Measurements from ENCODE around the gene BRAT1.

The BRAT1 gene

GRCh38 chr7:2577914-2578680 is 22.8 kb upstream of the BRAT1 start:
- Histone ChIP-seq H3K9ac (ENCODE audit: insufficient read length) (no peak overlapping the region), H3K4me3 (no peak overlapping the region), H3K27ac (no peak overlapping the region), H3K36me3 (ENCODE audit: insufficient read depth, low read length) (peaks cover 8% of the 10 kb centered on the region; the same call in 1 of the 2 replicates), H3K9me3 (ENCODE audit: low read depth, low read length) (no peaks in the 10 kb centered on the region)
- TF ChIP-seq POLR2AphosphoS5 (IDR thresholded peaks at IDR 0.05; ENCODE audit: borderline replicate concordance, low read depth, low read length), result no peak
- TF ChIP-seq FOXP2 (optimal IDR thresholded peaks at IDR 0.05; ENCODE audit: control extremely low read depth, extremely low read length, insufficient read depth), result no peak
- TF ChIP-seq EZH2 (IDR thresholded peaks at IDR 0.05), result no peak
- DNase-seq (ENCODE audit: low read depth, low spot score), result no peak

DNA sequence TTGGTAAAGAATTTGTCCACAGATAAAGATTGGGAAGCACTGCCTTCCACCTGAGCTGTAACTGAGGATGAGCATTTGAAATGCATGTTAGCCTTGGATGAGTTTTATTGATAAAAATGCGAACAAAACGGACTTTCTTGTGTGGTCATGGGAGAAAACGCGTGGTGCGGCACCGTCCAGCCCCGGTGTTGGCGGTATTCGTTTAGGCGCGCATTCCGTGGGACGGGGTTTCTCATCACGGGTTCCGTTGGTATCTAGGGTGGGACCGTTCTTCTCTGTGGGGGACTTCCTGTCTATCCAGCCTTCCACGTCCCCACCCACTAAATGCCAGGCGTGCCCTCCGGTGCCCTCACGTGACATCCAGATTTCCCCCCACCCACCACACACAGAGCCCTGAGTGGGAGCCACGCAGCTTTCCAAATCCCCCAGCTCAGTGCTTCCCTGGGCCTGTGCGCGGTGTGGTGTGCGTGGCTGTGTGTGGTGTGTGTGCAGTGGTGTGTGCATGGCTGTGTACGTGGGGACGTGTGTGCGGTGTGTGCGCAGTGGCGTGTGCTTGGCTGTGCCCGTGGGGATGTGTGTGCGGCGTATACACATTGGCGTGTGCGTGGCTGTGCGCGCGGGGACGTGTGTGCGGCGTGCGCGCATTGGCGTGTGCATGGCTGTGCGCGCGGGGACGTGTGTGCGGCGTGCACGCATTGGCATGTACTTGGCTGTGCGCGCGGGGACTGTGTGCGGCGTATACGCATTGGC is 21.6 kb upstream of the BRAT1 start:
- no peak overlapping the region for H3K4me3 ChIP-seq
- no peak overlapping the region for H3K27ac ChIP-seq
- no peak for DNase-seq (ENCODE audit: low read depth, low spot score)

GRCh38 chr7:2575733-2576340 is 20.5 kb upstream of the BRAT1 start:
- no peak for TF ChIP-seq EZH2 (IDR thresholded peaks at IDR 0.05)
- no peak for TF ChIP-seq FOXP2 (optimal IDR thresholded peaks at IDR 0.05; ENCODE audit: control extremely low read depth, extremely low read length, insufficient read depth)
- no peak for TF ChIP-seq POLR2AphosphoS5 (IDR thresholded peaks at IDR 0.05; ENCODE audit: borderline replicate concordance, low read depth, low read length)
- Histone ChIP-seq H3K4me3 (no peak overlapping the region), H3K27ac (no peak overlapping the region), H3K9ac (ENCODE audit: insufficient read length) (no peak overlapping the region), H3K36me3 (ENCODE audit: insufficient read depth, low read length) (peaks cover 8% of the 10 kb centered on the region; the same call in 1 of the 2 replicates), H3K9me3 (ENCODE audit: low read depth, low read length) (no peaks in the 10 kb centered on the region)
- no peak for DNase-seq (ENCODE audit: low read depth, low spot score)

More for the DNA sequence above, 21.6 kb upstream of the BRAT1 start:
- TF ChIP-seq FOXP2 (optimal IDR thresholded peaks at IDR 0.05; ENCODE audit: control extremely low read depth, extremely low read length, insufficient read depth) (no peak), POLR2AphosphoS5 (IDR thresholded peaks at IDR 0.05; ENCODE audit: borderline replicate concordance, low read depth, low read length) (no peak), EZH2 (IDR thresholded peaks at IDR 0.05) (no peak)
- no peaks in the 10 kb centered on the region for H3K9me3 ChIP-seq (ENCODE audit: low read depth, low read length)
- H3K9ac ChIP-seq (ENCODE audit: insufficient read length), result no peak overlapping the region
- H3K36me3 ChIP-seq (ENCODE audit: insufficient read depth, low read length), result peaks cover 8% of the 10 kb centered on the region; the same call in 1 of the 2 replicates

- no peak for TF ChIP-seq POLR2AphosphoS5 (IDR thresholded peaks at IDR 0.05; ENCODE audit: borderline replicate concordance, low read depth, low read length)
- TF ChIP-seq FOXP2 (optimal IDR thresholded peaks at IDR 0.05; ENCODE audit: control extremely low read depth, extremely low read length, insufficient read depth), result no peak
- no peak for TF ChIP-seq EZH2 (IDR thresholded peaks at IDR 0.05)
- no peaks in the 10 kb centered on the region for H3K9me3 ChIP-seq (ENCODE audit: low read depth, low read length)
- H3K4me3 ChIP-seq, result no peak overlapping the region
- no peak overlapping the region for H3K27ac ChIP-seq
- no peak overlapping the region for H3K9ac ChIP-seq (ENCODE audit: insufficient read length)
- no peak for DNase-seq (ENCODE audit: low read depth, low spot score)
- H3K36me3 ChIP-seq (ENCODE audit: insufficient read depth, low read length), result peaks cover 8% of the 10 kb centered on the region; the same call in 1 of the 2 replicates
These were observed 19.9 kb upstream of the BRAT1 start for GRCh38 chr7:2575046-2575732.

DNA sequence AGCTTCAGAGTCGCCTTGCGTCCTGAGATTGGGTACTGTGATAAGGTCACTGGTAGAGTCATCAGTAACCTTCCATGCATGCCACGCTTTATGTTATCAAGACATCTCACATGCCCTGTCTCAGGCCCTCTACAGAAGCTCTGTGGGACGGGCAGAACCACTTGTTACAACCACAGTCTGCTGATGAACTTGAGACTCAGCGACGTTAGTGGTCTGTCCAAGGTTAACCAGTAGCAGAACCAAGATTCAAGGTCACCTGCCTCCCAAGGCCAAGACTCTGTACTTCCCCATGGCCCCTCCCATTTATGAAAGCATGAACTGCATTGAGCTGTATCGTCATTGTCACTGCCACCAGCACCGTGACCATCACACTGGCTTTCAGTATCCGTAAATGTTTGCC is 18.4 kb upstream of the BRAT1 start:
- H3K9ac ChIP-seq (ENCODE audit: insufficient read length), result no peak overlapping the region
- H3K4me3 ChIP-seq, result no peak overlapping the region
- no peaks in the 10 kb centered on the region for H3K9me3 ChIP-seq (ENCODE audit: low read depth, low read length)
- no peak for TF ChIP-seq POLR2AphosphoS5 (IDR thresholded peaks at IDR 0.05; ENCODE audit: borderline replicate concordance, low read depth, low read length)
- TF ChIP-seq FOXP2 (optimal IDR thresholded peaks at IDR 0.05; ENCODE audit: control extremely low read depth, extremely low read length, insufficient read depth), result no peak
- TF ChIP-seq EZH2 (IDR thresholded peaks at IDR 0.05), result no peak
- no peak overlapping the region for H3K27ac ChIP-seq
- H3K36me3 ChIP-seq (ENCODE audit: insufficient read depth, low read length), result peaks cover 8% of the 10 kb centered on the region; the same call in 1 of the 2 replicates
- DNase-seq (ENCODE audit: low read depth, low spot score), result no peak

DNA sequence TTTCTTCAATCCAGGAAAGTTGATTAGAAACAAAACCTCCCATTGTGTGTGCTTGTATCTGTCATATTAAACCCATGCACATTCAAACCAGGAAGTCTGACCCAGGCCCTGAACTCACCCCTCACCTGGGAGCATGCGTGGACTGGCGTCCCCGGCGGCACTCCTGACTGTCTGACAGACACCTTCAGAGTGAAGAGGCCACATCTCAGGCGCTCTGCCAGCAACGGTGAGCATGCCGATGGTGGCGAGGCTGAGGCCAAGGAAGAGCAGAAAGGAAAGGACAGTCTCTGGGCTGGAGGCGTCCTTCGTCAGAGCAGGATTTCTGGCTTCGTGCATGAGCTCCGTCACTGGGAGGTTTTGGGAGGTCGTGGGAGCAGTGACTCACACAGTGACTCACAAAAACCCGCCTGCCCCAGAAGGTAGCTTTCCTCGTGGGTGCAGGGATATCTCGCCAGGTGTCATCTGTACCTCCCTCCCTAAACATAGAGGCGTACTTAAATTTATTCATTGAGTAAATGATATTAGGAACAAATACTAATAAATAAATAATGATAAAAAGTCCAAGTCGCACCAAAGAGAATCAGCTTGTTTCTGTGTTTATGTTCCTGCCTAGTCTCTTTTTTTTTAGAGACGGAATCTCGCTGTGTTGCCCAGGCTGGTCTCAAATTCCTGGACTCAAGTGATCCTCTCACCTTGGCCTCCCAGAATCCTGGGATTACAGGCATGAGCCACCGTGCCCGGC is 16.9 kb upstream of the BRAT1 start:
- H3K27ac ChIP-seq, result no peak overlapping the region
- H3K36me3 ChIP-seq (ENCODE audit: insufficient read depth, low read length), result peaks cover 8% of the 10 kb centered on the region; the same call in 1 of the 2 replicates
- no peak overlapping the region for H3K9ac ChIP-seq (ENCODE audit: insufficient read length)
- H3K4me3 ChIP-seq, result no peak overlapping the region
- TF ChIP-seq FOXP2 (optimal IDR thresholded peaks at IDR 0.05; ENCODE audit: control extremely low read depth, extremely low read length, insufficient read depth) (no peak), POLR2AphosphoS5 (IDR thresholded peaks at IDR 0.05; ENCODE audit: borderline replicate concordance, low read depth, low read length) (no peak), EZH2 (IDR thresholded peaks at IDR 0.05) (no peak)
- H3K9me3 ChIP-seq (ENCODE audit: low read depth, low read length), result no peaks in the 10 kb centered on the region
- DNase-seq (ENCODE audit: low read depth, low spot score), result no peak

- no peak overlapping the region for H3K9ac ChIP-seq (ENCODE audit: insufficient read length)
- DNase-seq (ENCODE audit: low read depth, low spot score), result no peak
- no peak overlapping the region for H3K27ac ChIP-seq
These were observed 16.1 kb upstream of the BRAT1 start for GRCh38 chr7:2571409-2571808.

More at GRCh38 chr7:2571409-2571808, 16.1 kb upstream of the BRAT1 start:
- Histone ChIP-seq H3K36me3 (ENCODE audit: insufficient read depth, low read length) (peaks cover 8% of the 10 kb centered on the region; the same call in 1 of the 2 replicates), H3K9me3 (ENCODE audit: low read depth, low read length) (no peaks in the 10 kb centered on the region), H3K4me3 (no peak overlapping the region)
- TF ChIP-seq FOXP2 (optimal IDR thresholded peaks at IDR 0.05; ENCODE audit: control extremely low read depth, extremely low read length, insufficient read depth) (no peak), POLR2AphosphoS5 (IDR thresholded peaks at IDR 0.05; ENCODE audit: borderline replicate concordance, low read depth, low read length) (no peak), EZH2 (IDR thresholded peaks at IDR 0.05) (no peak)
